AG20443 (cell line): ENCODE measurements around the gene L3MBTL4.

Experiments
- DNase-seq: peaks from one replicate; pipeline ENCODE4 v3.0.0; 2012; ENCODE audit warnings: low spot score, mixed read lengths

L3MBTL4 gene

GRCh38 chr18:5958822-5959221 is 455.9 kb downstream of the L3MBTL4 start:
- DNase-seq = no peak

- no peak for DNase-seq
Measured at GRCh38 chr18:5955861-5956260, 458.9 kb downstream of the L3MBTL4 start.

GRCh38 chr18:5951515-5952091 is 463.1 kb downstream of the L3MBTL4 start:
- no peak for DNase-seq

GRCh38 chr18:5948781-5949180 is 465.9 kb downstream of the L3MBTL4 start:
- no peak for DNase-seq

GRCh38 chr18:5948237-5948636 is 466.5 kb downstream of the L3MBTL4 start:
- no peak for DNase-seq

- DNase-seq = no peak
Measured at GRCh38 chr18:5944448-5944847, 470.3 kb downstream of the L3MBTL4 start.

GRCh38 chr18:5943514-5943913 is 471.2 kb downstream of the L3MBTL4 start:
- DNase-seq = no peak

- no peak for DNase-seq
Measured at GRCh38 chr18:5942591-5942990, 472.1 kb downstream of the L3MBTL4 start.

GRCh38 chr18:5941890-5942289 is 472.8 kb downstream of the L3MBTL4 start:
- DNase-seq = no peak

GRCh38 chr18:5939801-5940667 is 474.7 kb downstream of the L3MBTL4 start:
- no peak for DNase-seq

- DNase-seq = no peak
Measured at GRCh38 chr18:5937795-5938194, 476.9 kb downstream of the L3MBTL4 start.

- DNase-seq = no peak
Measured at GRCh38 chr18:5937121-5937520, 477.6 kb downstream of the L3MBTL4 start.

- DNase-seq = no peak
Measured at GRCh38 chr18:5930789-5931188, 483.9 kb downstream of the L3MBTL4 start.

GRCh38 chr18:5918205-5918858 is 496.4 kb downstream of the L3MBTL4 start:
- no peak for DNase-seq

- DNase-seq = no peak
Measured at GRCh38 chr18:5914951-5915350, 499.8 kb downstream of the L3MBTL4 start.

GRCh38 chr18:5914016-5914415 is 500.7 kb downstream of the L3MBTL4 start:
- no peak for DNase-seq

- DNase-seq = no peak
Measured at GRCh38 chr18:5912566-5912965, 502.1 kb downstream of the L3MBTL4 start.

GRCh38 chr18:5909125-5909524 is 505.6 kb downstream of the L3MBTL4 start:
- DNase-seq = no peak
